ENCODE results near the gene GNAT2.
"Not testable (repeated sequence)": the region's sequence is repeated elsewhere in the genome, so short reads cannot be mapped to it uniquely, and the experiment has no call there.

Gene GNAT2

GRCh38 chr1:109619576-109620400, at the start of gene GNAT2, which contains the start of gene AMPD2:
Gene GNAT2, minus strand, starts transcription at chr1:109619616. Its CDS starts 6,746 bp downstream, at chr1:109612870.
Gene AMPD2, plus strand, starts transcription at chr1:109619837. Its CDS starts 1,339 bp downstream, at chr1:109621176.
- no peak within 1 kb of the TSS for H3K27ac ChIP-seq (ENCODE audit: low read length)
- H3K9me3 ChIP-seq (ENCODE audit: control insufficient read depth, insufficient read depth, low read length): no peaks in the 10 kb centered on the region
- H3K36me3 ChIP-seq (ENCODE audit: control insufficient read depth, insufficient read depth, low read length): no peaks in the 10 kb centered on the region
- WGBS (ENCODE audit: insufficient coverage, insufficient read length): no CpG with 5 or more reads among the region's 47 CpGs
- H3K4me3 ChIP-seq (ENCODE audit: low read length): peak within 1 kb of the TSS; percentile 58
- H3K4me1 ChIP-seq (ENCODE audit: control insufficient read depth, insufficient read depth, low read length): peaks cover 2% of the 10 kb centered on the region; the same call in 1 of the 2 replicates
- H3K27me3 ChIP-seq (ENCODE audit: control insufficient read depth, insufficient read depth, low read length): no peaks in the 10 kb centered on the region
- no peak for DNase-seq (ENCODE audit: low read depth, low spot score)

- peaks cover 2% of the 10 kb centered on the region; the same call in 1 of the 2 replicates for H3K4me1 ChIP-seq (ENCODE audit: control insufficient read depth, insufficient read depth, low read length)
- H3K4me3 ChIP-seq (ENCODE audit: low read length): peak overlapping the region; percentile 28; the same call in 1 of the 2 replicates
- WGBS (ENCODE audit: insufficient coverage, insufficient read length): no CpG with 5 or more reads among the region's 26 CpGs
- H3K27me3 ChIP-seq (ENCODE audit: control insufficient read depth, insufficient read depth, low read length): no peaks in the 10 kb centered on the region
- no peaks in the 10 kb centered on the region for H3K36me3 ChIP-seq (ENCODE audit: control insufficient read depth, insufficient read depth, low read length)
- no peak overlapping the region for H3K27ac ChIP-seq (ENCODE audit: low read length)
- DNase-seq (ENCODE audit: low read depth, low spot score): no peak
- no peaks in the 10 kb centered on the region for H3K9me3 ChIP-seq (ENCODE audit: control insufficient read depth, insufficient read depth, low read length)
Measured at GRCh38 chr1:109668123-109668775, 48.8 kb upstream of the GNAT2 start.

- Histone ChIP-seq H3K4me1 (ENCODE audit: control insufficient read depth, insufficient read depth, low read length) (peaks cover 2% of the 10 kb centered on the region; the same call in 1 of the 2 replicates), H3K9me3 (ENCODE audit: control insufficient read depth, insufficient read depth, low read length) (no peaks in the 10 kb centered on the region), H3K4me3 (ENCODE audit: low read length) (peak within 1 kb of the TSS; percentile 28; the same call in 1 of the 2 replicates), H3K27ac (ENCODE audit: low read length) (no peak within 1 kb of the TSS), H3K27me3 (ENCODE audit: control insufficient read depth, insufficient read depth, low read length) (no peaks in the 10 kb centered on the region), H3K36me3 (ENCODE audit: control insufficient read depth, insufficient read depth, low read length) (no peaks in the 10 kb centered on the region)
- peak; percentile 68 for DNase-seq (ENCODE audit: low read depth, low spot score)
- no CpG with 5 or more reads among the region's 22 CpGs for WGBS (ENCODE audit: insufficient coverage, insufficient read length)
Measured at GRCh38 chr1:109667452-109668122, 48.2 kb upstream of the GNAT2 start, which contains the start of gene GSTM2. Gene GSTM2, plus strand, starts transcription at chr1:109668057. Its CDS starts 59 bp downstream, at chr1:109668116.

- no peak for DNase-seq (ENCODE audit: low read depth, low spot score)
- H3K27me3 ChIP-seq (ENCODE audit: control insufficient read depth, insufficient read depth, low read length): no peaks in the 10 kb centered on the region
- H3K36me3 ChIP-seq (ENCODE audit: control insufficient read depth, insufficient read depth, low read length): no peaks in the 10 kb centered on the region
- no peaks in the 10 kb centered on the region for H3K9me3 ChIP-seq (ENCODE audit: control insufficient read depth, insufficient read depth, low read length)
- WGBS (ENCODE audit: insufficient coverage, insufficient read length): no CpG with 5 or more reads among the region's 1 CpG
- peaks cover 2% of the 10 kb centered on the region; the same call in 1 of the 2 replicates for H3K4me1 ChIP-seq (ENCODE audit: control insufficient read depth, insufficient read depth, low read length)
- H3K27ac ChIP-seq (ENCODE audit: low read length): no peak overlapping the region
- no peak overlapping the region for H3K4me3 ChIP-seq (ENCODE audit: low read length)
Measured at GRCh38 chr1:109664671-109665070, 45.3 kb upstream of the GNAT2 start.

- no peak for DNase-seq (ENCODE audit: low read depth, low spot score)
- H3K27me3 ChIP-seq (ENCODE audit: control insufficient read depth, insufficient read depth, low read length): no peaks in the 10 kb centered on the region
- H3K9me3 ChIP-seq (ENCODE audit: control insufficient read depth, insufficient read depth, low read length): no peaks in the 10 kb centered on the region
- H3K36me3 ChIP-seq (ENCODE audit: control insufficient read depth, insufficient read depth, low read length): no peaks in the 10 kb centered on the region
- H3K27ac ChIP-seq (ENCODE audit: low read length): no peak overlapping the region
- WGBS (ENCODE audit: insufficient coverage, insufficient read length): no CpG with 5 or more reads among the region's 2 CpGs
- H3K4me3 ChIP-seq (ENCODE audit: low read length): no peak overlapping the region
- H3K4me1 ChIP-seq (ENCODE audit: control insufficient read depth, insufficient read depth, low read length): no peaks in the 10 kb centered on the region
Measured at GRCh38 chr1:109661391-109661790, 42.0 kb upstream of the GNAT2 start.

- H3K9me3 ChIP-seq (ENCODE audit: control insufficient read depth, insufficient read depth, low read length); H3K4me3 ChIP-seq (ENCODE audit: low read length); H3K4me1 ChIP-seq (ENCODE audit: control insufficient read depth, insufficient read depth, low read length); H3K36me3 ChIP-seq (ENCODE audit: control insufficient read depth, insufficient read depth, low read length); DNase-seq (ENCODE audit: low read depth, low spot score); H3K27ac ChIP-seq (ENCODE audit: low read length); H3K27me3 ChIP-seq (ENCODE audit: control insufficient read depth, insufficient read depth, low read length): not testable (repeated sequence)
- WGBS (ENCODE audit: insufficient coverage, insufficient read length): no CpG with 5 or more reads among the region's 4 CpGs
Measured at GRCh38 chr1:109660691-109661026, 41.2 kb upstream of the GNAT2 start.

GRCh38 chr1:109659997-109660690, 40.7 kb upstream of the GNAT2 start:
- no peaks in the 10 kb centered on the region for H3K27me3 ChIP-seq (ENCODE audit: control insufficient read depth, insufficient read depth, low read length)
- no CpG with 5 or more reads among the region's 5 CpGs for WGBS (ENCODE audit: insufficient coverage, insufficient read length)
- no peak for DNase-seq (ENCODE audit: low read depth, low spot score)
- no peak overlapping the region for H3K27ac ChIP-seq (ENCODE audit: low read length)
- H3K4me3 ChIP-seq (ENCODE audit: low read length): no peak overlapping the region
- H3K4me1 ChIP-seq (ENCODE audit: control insufficient read depth, insufficient read depth, low read length): no peaks in the 10 kb centered on the region; the same call in 1 of the 2 replicates
- no peaks in the 10 kb centered on the region for H3K36me3 ChIP-seq (ENCODE audit: control insufficient read depth, insufficient read depth, low read length)
- no peaks in the 10 kb centered on the region for H3K9me3 ChIP-seq (ENCODE audit: control insufficient read depth, insufficient read depth, low read length)

GRCh38 chr1:109659145-109659544, 39.7 kb upstream of the GNAT2 start:
- no peaks in the 10 kb centered on the region for H3K27me3 ChIP-seq (ENCODE audit: control insufficient read depth, insufficient read depth, low read length)
- no peak for DNase-seq (ENCODE audit: low read depth, low spot score)
- no peaks in the 10 kb centered on the region; the same call in 1 of the 2 replicates for H3K4me1 ChIP-seq (ENCODE audit: control insufficient read depth, insufficient read depth, low read length)
- H3K9me3 ChIP-seq (ENCODE audit: control insufficient read depth, insufficient read depth, low read length): no peaks in the 10 kb centered on the region
- no peak overlapping the region for H3K27ac ChIP-seq (ENCODE audit: low read length)
- no peaks in the 10 kb centered on the region for H3K36me3 ChIP-seq (ENCODE audit: control insufficient read depth, insufficient read depth, low read length)
- no peak overlapping the region for H3K4me3 ChIP-seq (ENCODE audit: low read length)
- no CpG with 5 or more reads among the region's 2 CpGs for WGBS (ENCODE audit: insufficient coverage, insufficient read length)

GRCh38 chr1:109658533-109659042, 39.2 kb upstream of the GNAT2 start:
- Histone ChIP-seq H3K36me3 (ENCODE audit: control insufficient read depth, insufficient read depth, low read length) (no peaks in the 10 kb centered on the region), H3K4me1 (ENCODE audit: control insufficient read depth, insufficient read depth, low read length) (no peaks in the 10 kb centered on the region; the same call in 1 of the 2 replicates), H3K4me3 (ENCODE audit: low read length) (no peak overlapping the region), H3K27ac (ENCODE audit: low read length) (no peak overlapping the region), H3K27me3 (ENCODE audit: control insufficient read depth, insufficient read depth, low read length) (no peaks in the 10 kb centered on the region), H3K9me3 (ENCODE audit: control insufficient read depth, insufficient read depth, low read length) (no peaks in the 10 kb centered on the region)
- WGBS (ENCODE audit: insufficient coverage, insufficient read length): no CpG with 5 or more reads among the region's 3 CpGs
- no peak for DNase-seq (ENCODE audit: low read depth, low spot score)
